ENCODE measurements around the gene NPTXR. TPM values are rescaled to one million over a fixed set of nuclear protein-coding genes. Genes with fewer than 3 reads are reported as not detected.

NPTXR gene
- total RNA-seq, 1 experiment from 2014 or later, result 0.23 TPM

DNA sequence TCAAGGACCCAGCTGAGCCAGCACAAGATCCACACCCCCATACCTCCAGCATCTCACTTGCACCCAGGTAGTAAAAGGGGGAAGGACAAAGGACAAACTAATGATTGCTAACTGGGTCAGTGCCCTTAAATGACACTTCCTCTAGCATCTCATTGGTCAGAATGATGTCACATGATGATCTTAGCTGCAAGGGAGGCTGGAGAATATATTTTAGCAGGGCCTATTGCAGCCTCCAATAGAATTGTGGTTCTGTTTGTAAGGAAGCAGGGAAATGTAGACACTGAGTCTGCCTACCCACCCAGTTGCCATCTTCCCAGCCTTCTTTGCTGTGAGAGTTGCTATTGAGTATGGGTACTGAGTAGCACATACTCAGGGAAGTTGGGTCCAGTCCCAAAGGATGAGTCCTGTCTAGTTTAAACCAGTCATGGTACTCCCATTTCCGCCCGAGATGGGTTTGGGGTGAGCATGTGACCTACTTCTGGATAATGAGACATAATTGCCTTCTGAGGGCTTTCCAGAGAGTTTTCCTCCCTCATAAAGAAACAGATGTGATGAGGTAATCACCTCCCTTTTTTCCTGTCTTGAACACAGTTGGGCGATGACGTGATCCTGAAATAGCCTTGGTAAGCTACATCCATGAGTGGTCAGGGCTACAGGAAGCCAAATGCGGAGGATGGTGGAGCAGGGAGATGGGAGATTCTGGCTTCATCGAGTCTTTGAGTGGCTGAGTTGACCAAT, 44.4 kb downstream of the NPTXR start:
- peak; percentile 25 for DNase-seq (ENCODE audit: low read depth)

DNA sequence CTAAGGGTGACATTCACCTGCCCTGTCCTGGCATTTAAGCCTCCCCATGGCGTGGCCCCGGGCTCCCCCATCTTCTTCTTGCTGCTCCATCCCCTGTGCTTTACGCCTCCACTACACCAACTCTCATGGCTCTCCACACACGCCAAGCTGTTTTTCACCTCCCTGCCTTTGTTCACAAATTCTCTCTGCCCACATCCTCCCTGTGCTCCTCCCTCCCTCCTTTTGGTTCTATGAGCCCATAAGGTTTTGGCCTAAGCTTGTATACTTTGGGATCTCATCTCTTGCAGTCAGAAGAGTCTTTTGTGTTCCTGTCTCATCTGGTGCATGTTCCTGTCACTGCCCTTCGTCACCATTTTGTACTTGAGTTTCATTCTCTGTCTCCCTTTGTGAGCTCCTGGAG, 45.3 kb downstream of the NPTXR start:
- DNase-seq (ENCODE audit: low read depth), result no peak

DNA sequence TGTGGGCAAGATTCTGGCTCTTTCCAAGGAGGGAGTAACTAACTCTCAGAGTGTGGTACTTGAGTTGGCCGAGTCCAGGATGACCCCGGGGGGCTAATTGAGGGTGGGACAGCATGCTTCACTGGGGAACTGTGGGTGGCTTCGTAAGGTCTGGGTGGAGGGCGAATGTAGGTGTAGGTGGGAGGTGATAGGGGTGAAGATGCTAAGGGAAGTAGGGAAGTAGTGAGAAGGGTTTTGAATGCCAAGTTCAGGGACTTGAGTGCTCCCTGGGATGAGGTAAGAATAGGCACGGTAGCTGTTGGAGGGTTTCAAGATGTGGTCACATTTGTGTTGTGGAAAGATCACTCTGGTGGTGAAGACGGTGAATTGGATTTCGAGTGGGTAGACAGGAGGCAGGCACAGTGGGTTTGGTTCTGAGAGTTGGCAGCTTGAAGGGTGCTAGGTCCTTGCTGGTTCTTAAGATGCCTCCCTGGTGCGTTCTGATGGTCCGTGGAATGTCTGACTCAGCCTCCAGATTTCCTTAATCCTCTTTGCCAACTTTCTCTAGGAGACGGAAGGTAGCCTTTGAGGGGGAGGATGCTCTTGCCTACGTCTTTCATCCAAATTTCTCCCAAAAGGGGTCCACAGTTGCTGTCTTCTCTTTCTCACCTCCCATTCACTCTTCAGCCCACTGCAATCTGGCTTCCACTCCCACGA, 47.4 kb downstream of the NPTXR start:
- DNase-seq (ENCODE audit: low read depth), result no peak

DNA sequence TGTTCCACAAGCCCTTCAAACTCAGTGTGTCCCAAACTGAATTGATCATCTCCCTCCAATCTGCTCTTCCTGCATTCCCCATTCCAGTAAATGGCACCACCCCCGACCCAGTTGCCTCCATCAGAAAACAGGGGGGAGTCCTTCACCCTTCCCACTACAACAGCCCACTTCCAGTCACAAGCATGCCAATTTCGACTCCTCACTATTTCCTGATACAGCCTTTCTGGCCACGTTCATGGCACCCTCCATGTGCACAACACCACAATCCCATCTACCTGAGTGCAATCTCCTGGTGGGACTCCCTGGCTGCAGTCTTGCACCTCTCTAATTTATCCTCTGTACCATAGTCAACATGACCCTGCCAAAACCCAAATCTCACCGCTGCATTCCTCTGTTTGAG, 48.3 kb downstream of the NPTXR start:
- DNase-seq (ENCODE audit: low read depth), result no peak

DNA sequence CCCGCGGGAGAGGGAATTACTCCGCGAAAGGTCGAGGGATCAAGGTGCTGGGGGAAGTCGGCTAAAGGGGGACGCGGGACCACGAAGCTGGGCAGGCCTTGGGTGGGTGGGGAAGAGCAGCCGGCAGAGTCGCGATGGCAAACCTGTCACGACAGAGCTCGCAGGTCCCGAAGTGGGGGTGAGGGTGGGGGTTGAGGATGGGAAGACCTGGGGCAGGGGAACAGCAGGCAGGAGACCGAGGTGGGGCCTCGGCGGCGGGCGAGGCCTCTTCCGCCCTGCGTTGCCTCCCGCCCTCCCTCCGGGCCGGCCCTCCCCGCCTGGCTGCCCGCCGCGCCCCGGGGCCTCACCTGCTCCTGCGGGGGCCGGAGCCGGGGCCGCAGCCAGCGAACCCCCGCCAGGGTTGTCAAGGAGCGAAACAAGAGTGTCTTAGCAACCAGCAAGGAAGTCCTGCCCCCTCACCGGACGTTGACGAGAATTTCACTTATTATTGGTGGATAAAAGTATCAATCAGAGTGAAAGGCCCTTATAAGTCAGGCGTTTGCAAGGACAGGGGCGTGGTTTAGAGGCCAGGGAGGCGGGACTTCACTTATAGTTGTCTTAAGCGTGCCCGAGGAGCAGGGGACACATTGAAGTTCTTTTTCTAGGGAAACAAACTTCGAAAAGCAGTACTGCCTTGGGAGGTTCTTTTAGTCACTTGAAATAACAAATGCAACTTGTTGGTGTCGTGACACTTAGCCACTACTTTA, 49.9 kb downstream of the NPTXR start, which contains the start of gene DNAL4:
DNAL4 (minus strand) TSS at position 423 of the 746 bp plus-strand sequence. CDS start 11,412 bp downstream, outside the sequence.
- peak; percentile 98 for DNase-seq (ENCODE audit: low read depth)

DNA sequence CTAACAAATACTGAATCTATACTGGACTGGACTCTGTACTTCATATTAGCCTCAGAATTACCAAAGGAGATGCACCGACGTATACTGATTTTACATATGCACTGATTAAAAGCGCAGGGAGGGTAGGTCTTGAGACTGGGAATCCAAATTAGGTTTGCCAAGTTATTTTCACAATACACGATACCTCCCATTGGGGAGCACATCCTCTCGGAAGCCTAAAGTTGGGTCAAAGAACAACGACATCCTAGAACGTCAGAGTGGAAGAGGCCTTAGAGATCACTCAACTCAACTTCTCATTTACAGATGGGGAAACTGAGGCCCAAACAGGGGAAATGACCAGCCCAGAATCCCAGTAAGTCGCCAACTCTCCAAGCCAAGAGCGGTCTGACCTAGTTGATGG, 50.5 kb downstream of the NPTXR start:
- DNase-seq (ENCODE audit: low read depth), result no peak

DNA sequence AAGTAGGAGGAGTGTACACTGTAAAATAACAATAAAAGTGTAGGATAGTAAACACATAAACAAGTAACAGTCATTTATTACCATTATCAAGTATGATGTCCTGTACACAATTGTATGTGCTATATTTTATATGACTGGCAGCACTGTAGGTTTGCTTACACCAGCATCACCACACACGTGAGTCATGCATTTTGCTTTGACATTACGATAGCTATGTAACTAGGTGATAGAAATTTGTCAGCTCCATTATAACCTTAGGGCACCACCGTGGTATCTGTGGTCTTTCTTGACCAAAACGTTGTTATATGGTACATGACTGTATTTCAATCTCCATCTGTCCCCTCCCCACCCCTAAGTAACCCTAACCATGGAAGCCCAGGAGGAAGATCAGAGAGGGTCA, 51.0 kb downstream of the NPTXR start:
- peak; percentile 25 for DNase-seq (ENCODE audit: low read depth)

DNA sequence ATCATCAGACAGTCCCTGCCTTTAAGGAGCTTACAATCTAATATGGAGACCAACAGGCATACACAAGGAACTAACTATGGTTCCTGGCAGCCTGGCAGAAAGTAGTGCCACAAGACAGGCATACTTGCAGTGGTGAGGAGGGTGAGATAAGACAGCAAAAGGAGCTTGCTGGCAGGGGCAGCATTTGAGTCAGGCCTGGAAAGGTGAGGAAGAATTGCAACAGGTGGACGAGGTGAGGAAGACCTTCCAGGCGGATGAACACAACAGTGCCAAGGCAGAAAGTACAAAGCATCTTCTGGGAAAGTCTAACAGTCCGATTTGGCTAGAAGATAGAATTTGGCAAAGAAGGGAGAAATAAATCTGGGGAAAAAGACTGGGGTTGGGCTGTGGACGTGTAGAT, 54.2 kb downstream of the NPTXR start:
- DNase-seq (ENCODE audit: low read depth), result no peak

DNA sequence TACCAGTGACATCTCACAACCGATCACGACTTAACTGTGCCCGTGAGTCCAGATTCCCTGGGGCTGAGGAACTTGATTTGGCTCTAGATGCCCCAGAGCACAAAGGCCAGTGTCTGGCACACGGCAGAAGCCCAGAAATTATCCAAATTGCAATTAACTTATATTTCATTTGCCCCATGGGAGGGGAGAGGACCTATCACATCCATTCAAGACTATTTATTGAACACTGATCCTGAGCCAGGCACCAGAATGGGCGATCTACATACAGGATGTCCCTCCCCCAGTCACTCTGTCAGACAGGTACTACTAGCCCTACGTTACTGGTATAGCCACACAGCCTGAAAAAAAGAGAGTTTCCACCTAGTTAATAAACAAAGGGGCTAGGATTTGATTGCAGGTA, 55.0 kb downstream of the NPTXR start:
- DNase-seq (ENCODE audit: low read depth), result no peak

DNA sequence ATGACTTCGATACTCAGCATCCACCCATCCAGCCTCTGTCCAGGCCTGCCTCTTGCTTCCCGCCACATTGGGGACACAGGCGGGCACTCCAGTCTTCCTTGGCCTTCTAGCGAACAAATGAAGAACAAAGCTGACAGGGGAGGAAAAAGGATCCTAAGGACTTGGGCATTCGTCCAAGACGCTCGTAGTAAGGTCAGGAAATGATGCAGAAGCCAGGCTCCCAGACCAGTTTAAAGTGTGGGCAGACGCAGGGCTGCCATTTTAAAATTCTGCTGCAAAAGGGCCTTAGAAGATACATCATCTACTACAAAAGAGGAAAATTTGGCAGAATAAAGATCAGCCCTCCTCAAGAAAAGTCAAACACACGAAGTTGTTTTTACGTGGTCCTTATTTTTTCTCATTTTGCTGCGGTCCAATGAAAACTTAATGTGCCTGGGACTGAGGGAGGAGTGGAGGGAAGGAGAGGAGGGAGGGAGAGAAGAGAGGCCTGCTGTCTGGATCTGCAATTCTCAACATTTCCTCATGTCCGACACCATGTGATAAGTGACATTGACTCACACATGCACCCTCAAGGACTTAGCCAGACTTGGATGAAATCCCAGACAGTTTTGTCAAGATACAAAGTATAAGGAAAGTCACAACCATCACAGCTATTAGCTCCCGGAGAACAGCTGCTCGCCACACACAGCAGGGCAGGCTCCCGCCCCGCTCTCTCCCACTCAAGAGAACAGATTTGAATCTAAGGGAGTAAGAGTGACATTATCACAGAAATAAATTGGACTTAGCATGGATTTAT, 55.6 kb downstream of the NPTXR start:
- DNase-seq (ENCODE audit: low read depth), result peak; percentile 97

DNA sequence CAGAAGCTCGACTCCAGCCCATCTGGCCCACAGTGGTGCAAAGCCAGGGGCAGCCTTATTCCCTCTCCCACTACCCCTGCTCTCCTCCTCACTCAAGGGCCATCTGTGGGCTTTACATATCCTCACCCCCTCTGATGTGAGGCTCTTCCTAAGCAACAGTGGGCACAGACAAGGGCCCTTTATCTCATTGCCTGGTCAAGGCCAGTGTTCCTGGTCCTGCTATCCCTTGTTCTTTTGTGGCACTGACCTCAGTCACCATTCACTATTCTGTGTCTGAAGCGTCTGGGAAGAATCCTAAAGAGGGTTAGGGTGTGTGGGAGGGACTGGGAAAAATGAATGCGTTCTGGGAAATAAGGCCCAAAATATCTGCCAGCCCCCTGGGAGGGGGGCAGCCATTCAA, 57.2 kb downstream of the NPTXR start:
- DNase-seq (ENCODE audit: low read depth), result no peak

DNA sequence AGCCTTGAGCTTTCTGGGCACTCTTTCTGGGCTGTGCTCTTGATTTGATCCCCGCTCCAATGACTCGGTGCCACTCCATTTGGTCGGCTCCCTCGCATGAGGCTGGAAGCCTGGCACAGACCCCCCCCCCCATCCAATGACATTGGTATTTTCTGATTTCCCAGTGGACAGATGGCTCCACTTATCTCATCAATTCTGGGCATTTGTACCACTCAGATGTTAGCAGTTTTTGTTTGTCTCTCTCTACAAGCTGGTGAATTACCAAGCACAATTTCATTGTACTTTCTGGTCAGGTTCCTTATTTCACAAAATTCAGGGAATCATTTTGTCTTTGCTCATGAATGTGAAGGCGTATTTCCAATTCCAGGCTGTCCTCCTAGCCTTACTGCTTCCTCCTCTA, 59.0 kb downstream of the NPTXR start:
- DNase-seq (ENCODE audit: low read depth), result no peak

DNA sequence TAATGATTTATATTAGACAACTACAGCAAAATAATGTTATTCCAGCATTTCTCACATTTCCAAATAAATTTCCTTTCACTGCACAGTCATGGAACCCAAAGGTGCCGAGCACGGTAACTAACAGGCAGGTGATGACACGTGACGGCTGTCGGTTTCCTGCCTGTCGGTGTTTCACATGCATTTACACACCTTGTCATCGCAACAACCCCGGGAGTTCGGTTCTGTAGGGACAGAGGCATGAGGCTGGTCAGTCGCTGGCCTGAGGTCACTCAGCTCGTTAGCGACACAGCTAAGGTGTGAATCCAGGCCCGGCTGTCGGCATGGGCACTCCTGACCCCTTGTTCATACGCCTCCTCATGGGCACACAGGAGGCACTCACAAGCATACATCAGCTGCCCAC, 59.8 kb downstream of the NPTXR start:
- DNase-seq (ENCODE audit: low read depth), result no peak

DNA sequence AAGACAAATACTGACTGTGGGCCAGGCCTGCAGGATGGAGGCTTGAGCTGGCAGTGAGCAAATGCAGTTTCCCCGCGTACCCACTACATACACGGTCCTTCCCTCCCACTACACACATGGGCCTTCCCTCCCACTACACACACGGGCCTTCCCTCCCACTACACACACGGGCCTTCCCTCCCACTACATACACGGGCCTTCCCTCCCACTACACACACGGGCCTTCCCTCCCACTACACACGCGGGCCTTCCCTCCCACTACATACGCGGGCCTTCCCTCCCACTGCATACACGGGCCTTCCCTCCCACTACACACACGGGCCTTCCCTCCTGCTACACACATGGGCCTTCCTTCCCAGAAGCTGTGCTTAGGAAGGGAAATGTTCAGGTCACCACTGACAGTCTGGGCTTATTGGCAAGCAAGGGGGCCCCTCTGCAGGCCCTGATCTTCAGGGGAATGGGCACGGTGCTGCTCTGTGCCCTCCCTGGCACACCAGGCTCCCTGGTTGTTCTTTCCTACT, 60.7 kb downstream of the NPTXR start:
- DNase-seq (ENCODE audit: low read depth), result no peak

DNA sequence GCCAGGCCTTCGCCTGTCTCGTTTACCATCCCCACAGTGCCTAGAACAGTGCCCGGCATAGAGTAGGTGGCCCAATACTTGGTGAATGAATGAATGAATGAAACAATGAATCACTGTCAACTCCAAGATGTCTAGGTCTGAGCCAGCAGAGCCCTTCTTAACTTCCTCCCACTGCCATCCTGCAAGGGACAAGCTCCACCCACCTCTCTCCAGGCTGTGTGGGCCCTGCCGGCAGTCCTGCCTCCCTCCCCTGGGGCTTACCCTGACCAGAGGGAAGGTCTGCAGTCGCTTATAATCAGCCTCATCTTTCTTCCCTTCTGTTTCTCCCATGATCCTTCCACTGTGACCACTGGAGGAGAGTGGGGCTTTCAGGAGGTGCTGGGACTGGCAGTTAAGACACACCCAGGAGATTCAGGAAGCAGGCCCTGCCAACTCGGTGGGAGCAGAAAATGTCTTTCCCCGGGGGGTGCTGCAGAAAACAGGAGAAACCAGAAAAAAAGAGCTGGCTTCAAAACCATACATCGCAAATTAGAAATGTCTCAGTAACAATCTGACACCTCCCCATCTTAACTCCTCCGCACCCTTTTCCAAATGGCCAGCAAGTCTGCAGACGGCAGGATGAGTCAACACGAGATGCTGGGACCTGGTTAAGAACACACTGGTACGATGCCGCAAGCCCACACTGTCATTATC, 61.3 kb downstream of the NPTXR start:
- DNase-seq (ENCODE audit: low read depth), result peak; percentile 57

DNA sequence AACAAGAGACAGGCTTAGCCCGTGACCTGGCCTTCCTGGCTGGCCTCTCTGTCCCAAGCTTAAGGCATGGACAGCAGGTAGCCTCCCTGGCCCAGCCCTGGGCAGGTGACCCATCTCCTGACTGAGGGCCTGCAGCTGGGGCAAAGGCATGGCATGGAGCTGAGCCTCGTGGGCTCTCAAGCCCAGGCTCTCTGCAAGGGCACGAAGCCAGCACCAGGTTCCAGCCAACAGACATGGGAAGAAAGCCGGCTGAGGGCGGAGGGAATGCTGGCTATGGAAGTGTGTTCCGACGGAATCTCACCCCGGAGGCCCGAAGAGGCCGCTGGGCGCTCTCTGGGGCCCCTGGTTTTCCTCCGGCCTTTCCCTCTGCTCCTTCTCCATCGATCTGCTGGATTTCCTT, 62.8 kb downstream of the NPTXR start:
- no peak for DNase-seq (ENCODE audit: low read depth)

DNA sequence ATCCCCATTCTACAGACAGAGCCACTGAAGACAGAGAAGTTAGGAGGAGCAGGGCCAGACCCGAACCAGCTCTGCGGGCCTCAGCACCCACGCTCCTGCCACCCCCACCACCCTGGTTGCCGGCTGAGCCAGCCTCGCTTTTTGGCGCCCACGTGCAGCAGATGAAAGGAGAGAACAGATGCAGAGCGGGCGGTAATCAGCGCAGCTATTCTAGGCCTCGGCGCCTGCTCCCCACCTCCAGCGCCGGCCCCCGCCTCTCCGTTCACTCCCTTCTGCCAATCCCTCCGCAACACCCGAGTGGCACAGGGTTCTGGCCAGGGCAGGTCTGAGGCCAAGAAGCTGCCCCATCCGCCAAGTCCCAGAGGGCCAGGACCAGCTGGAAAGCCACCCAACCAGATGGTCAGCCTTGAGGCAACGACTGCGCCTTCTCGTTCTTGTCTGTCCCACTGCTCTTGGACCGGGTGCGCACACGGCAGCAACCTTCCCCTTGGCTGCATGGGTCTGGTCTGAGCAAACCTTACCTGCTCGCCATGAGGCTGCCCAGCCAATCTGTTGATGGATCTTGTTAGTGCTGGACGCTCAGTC, 66.6 kb downstream of the NPTXR start:
- no peak for DNase-seq (ENCODE audit: low read depth)

DNA sequence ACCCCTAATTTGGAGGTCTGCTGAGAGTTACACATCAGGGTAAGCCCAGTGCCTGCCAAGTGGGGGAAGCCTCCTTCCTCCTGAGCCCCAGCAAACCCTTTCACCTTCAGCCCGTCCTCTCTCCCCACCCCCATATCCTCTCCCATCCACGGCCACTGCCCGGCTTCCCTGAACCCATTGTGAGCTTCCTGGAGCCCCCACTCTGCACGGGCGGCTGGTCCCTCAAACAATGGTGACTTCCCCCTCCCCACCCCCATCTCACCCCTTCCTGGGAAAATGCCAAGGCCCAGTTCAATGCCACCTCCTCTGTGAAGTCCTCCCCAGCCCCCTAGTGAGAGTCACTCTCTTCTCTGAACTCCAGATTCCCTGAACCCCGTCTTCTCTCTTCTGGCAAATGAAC, 67.7 kb downstream of the NPTXR start:
- no peak for DNase-seq (ENCODE audit: low read depth)

DNA sequence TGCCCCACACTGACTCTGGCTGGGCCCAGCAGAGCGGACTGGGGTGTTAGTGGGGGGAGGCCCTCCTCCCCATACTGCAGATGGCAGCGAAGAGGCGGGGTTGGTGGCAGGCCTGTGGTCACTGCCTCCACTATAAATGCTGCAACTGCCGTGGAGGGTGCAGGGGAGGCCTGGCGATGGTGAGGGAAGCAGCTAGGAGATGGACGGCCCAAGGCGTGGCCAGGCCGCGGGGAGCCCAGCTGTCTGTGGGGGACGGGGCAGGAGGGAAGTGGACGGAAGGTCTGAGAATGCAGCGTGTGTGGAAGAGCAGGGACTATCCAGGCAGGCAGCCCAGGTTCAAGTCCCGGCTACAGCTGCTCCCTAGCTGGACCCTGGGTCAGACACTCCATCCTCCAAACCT, 68.2 kb downstream of the NPTXR start:
- no peak for DNase-seq (ENCODE audit: low read depth)

DNA sequence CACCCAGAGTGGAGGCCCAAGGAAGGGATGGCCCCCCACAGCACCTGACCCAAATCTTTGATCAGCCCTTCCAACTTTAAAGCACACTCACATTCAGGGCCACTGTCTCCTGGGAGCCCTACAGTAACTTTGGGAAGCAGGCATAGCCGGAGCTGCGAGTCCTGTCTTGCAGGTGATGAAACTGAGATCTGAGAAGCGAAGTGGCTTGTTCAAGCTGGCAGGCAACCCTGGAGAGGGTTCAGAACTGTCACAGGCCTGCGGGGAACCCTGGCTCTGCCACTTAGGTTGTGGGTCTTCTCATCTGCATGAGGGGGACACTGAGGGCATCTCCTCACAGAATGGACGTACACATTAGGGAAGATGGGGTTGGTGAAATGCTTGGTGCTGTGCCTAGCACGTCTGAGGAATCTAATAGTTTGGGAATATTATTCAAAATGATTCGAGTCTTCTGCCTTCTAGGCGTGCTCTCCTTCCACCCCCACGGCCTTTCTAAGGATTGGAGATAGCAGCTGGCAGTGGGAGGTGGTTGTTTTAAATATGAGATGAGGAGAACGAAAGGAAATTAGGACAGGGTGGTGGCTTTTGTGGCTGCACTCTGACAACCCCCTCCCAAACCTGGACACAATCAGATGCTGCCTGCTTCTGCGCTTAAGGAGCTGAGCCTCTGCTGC, 69.2 kb downstream of the NPTXR start:
- DNase-seq (ENCODE audit: low read depth), result no peak
